ENCODE measurements around the gene TASOR. TPM values are rescaled to one million over a fixed set of nuclear protein-coding genes. Genes with fewer than 3 reads are reported as not detected.

The TASOR gene
- total RNA-seq (2021; fragmentation: NEBNext Ultra II Directional; extraction: Animal tissue kit (Norgen Biotek cat#: 25700)) (40.1 and 45.5 TPM in 2 replicates), polyA plus RNA-seq (2011; rRNA removed) (7.8 and 12.2 TPM in 2 replicates), polyA minus RNA-seq (2011; rRNA and poly(A)+ RNA removed) (31.3 and 54.6 TPM in 2 replicates)
- 15.6 TPM for polyA plus RNA-seq (2011; cell fraction: cytosol; rRNA removed)
- polyA plus RNA-seq (2011; cell fraction: nucleus; rRNA removed): 8.8 TPM
- polyA plus RNA-seq (2012, experiment 1 of 2): 13.4 to 23.7 TPM (median 17.5 TPM) in 4 replicates
- polyA plus RNA-seq (2012, experiment 2 of 2): 2.5 TPM
- 17.7 TPM for polyA plus RNA-seq (2013, experiment 1 of 2)
- 16.4 TPM for polyA plus RNA-seq (2013, experiment 2 of 2)
- 33.1 TPM for polyA minus RNA-seq (2011; cell fraction: cytosol; rRNA and poly(A)+ RNA removed)
- polyA minus RNA-seq (2011; cell fraction: nucleus; rRNA and poly(A)+ RNA removed): 49.3 TPM
- long read RNA-seq, experiment 1, full-length matches to known transcripts: 4 of 19 reads
- long read RNA-seq, experiment 1, partial matches to known transcripts: 8 of 19 reads
- long read RNA-seq, experiment 1, other reads (novel, unspliced or antisense): 7 of 19 reads
- long read RNA-seq, experiment 2, full-length matches to known transcripts: 1 of 1 reads
- long read RNA-seq, experiment 2, partial matches to known transcripts: 0 of 1 reads
- long read RNA-seq, experiment 2, other reads (novel, unspliced or antisense): 0 of 1 reads

- H3K23ac ChIP-seq (ENCODE audit: insufficient read length): peak within 1 kb of the TSS; percentile 28
- no peak for FAIRE-seq
- peaks cover 0 to 2% (median 1%) of the 10 kb centered on the region in 4 experiments; a peak in 3 of 7 replicates for H3K4me1 ChIP-seq (replicated peaks in 1 of 4; ENCODE audit: control insufficient read depth in 3 of 4, insufficient read depth in 4 of 4, low read length in 3 of 4)
- H2BK120ac ChIP-seq (replicated peaks; ENCODE audit: low read depth, low read length): peak within 1 kb of the TSS; percentile 90
- no peaks in the 10 kb centered on the region for H4K20me1 ChIP-seq (replicated peaks in 1 of 2; ENCODE audit: control insufficient read depth in 1 of 2, insufficient read depth in 2 of 2, low read length in 2 of 2)
- H3K27ac ChIP-seq (ENCODE audit: low read depth, low read length): peak within 1 kb of the TSS; percentile 96
- H2AK5ac ChIP-seq (ENCODE audit: low read depth, low read length): no peak within 1 kb of the TSS
- H2BK15ac ChIP-seq (ENCODE audit: low read length): no peak within 1 kb of the TSS
- H3K4me3 ChIP-seq (ENCODE audit: extremely low read depth in 1 of 4, insufficient read depth in 2 of 4, low read depth in 3 of 4, low read length in 4 of 4): peak within 1 kb of the TSS; percentile 79 to 94 (median 84)
- H3K4ac ChIP-seq (replicated peaks; ENCODE audit: insufficient read length, low read depth, low read length): peak within 1 kb of the TSS; percentile 94
- H2BK5ac ChIP-seq (ENCODE audit: low read depth, low read length): peak within 1 kb of the TSS; percentile 92
- peaks cover 0 to 39% of the 10 kb centered on the region in 2 experiments; a peak in 2 of 4 replicates for H3K79me2 ChIP-seq (ENCODE audit: control insufficient read depth in 1 of 2, insufficient read depth in 2 of 2, low read length in 2 of 2)
- H2BK20ac ChIP-seq (ENCODE audit: low read length): 0 out of 2 replicates have a peak within 1 kb of the TSS, but pooled peaks have one; percentile 41
- H3K23me2 ChIP-seq (ENCODE audit: low read depth, low read length): peaks cover 3% of the 10 kb centered on the region
- peaks cover 4 to 18% (median 14%) of the 10 kb centered on the region in 4 experiments for H3K27me3 ChIP-seq (replicated peaks in 1 of 4; ENCODE audit: control insufficient read depth in 3 of 4, extremely low read depth in 1 of 4, insufficient read depth in 3 of 4, low read length in 3 of 4)
- ChIA-PET CTCF (ENCODE audit: partially characterized antibody) (interaction anchor here (1.3 kb wide), 1 partner anchor 323 kb away, joined by 3 read pairs; no protein-coding TSS in a partner anchor), POLR2A (ENCODE audit: partially characterized antibody) (interaction anchor here (0.7 to 3.0 kb wide), 8 partner anchors 9 to 325 kb away, joined by 3 to 14 read pairs (median 6); partner anchors contain the start of gene CCDC66)
- peak within 1 kb of the TSS; percentile 70 to 87 for H3K4me2 ChIP-seq (ENCODE audit: insufficient read depth in 1 of 2, low read depth in 2 of 2, low read length in 2 of 2)
- peak within 1 kb of the TSS; percentile 95 for H3K56ac ChIP-seq (replicated peaks; ENCODE audit: insufficient read length, low read depth, low read length)
- H3K9me3 ChIP-seq (ENCODE audit: insufficient read depth in 2 of 2, low read depth in 1 of 2, low read length in 1 of 2): peaks cover 5 to 11% of the 10 kb centered on the region in 2 experiments; a peak in 3 of 4 replicates
- peaks cover 0 to 6% (median 2%) of the 10 kb centered on the region in 4 experiments; a peak in 3 of 8 replicates for H3K36me3 ChIP-seq (ENCODE audit: control insufficient read depth in 2 of 4, insufficient read depth in 4 of 4, low read length in 3 of 4)
- H3K18ac ChIP-seq (ENCODE audit: extremely low read depth, low read length): peak within 1 kb of the TSS; percentile 93
- 48% methylated on average over 26 of the region's 68 CpGs; no CpG with 5 or more reads in 1 of the 2 experiments for WGBS, 2 experiments (ENCODE audit: extremely low coverage in 1 of 2, insufficient coverage in 1 of 2, insufficient read length in 1 of 2, insufficient replicate concordance in 2 of 2, low coverage in 1 of 2, low lambda C conversion rate in 2 of 2, missing lambda C conversion rate in 1 of 2)
- peak within 1 kb of the TSS; percentile 99 for H3K14ac ChIP-seq (ENCODE audit: insufficient read length)
- H4K8ac ChIP-seq (ENCODE audit: extremely low read depth, insufficient read depth, low read length): peak within 1 kb of the TSS; percentile 100
- no peaks in the 10 kb centered on the region; the same call in 1 of the 2 replicates for H3K79me1 ChIP-seq (ENCODE audit: low read depth, low read length)
- DNase-seq (ENCODE audit: low read depth in 1 of 2, low spot score in 2 of 2): peak; percentile 33 to 90
- peak within 1 kb of the TSS; percentile 98 for H4K5ac ChIP-seq (ENCODE audit: insufficient read length, low read depth, low read length)
- H4K91ac ChIP-seq (replicated peaks; ENCODE audit: insufficient read length, low read length): peak within 1 kb of the TSS; percentile 99
- H2AFZ ChIP-seq (ENCODE audit: low read length): no peak within 1 kb of the TSS; the same call in 1 of the 2 replicates
- peak within 1 kb of the TSS; percentile 85 to 93 (median 90) for H3K9ac ChIP-seq (replicated peaks in 1 of 4; ENCODE audit: extremely low read depth in 1 of 4, low read depth in 3 of 4, low read length in 3 of 4)
- H2BK12ac ChIP-seq (ENCODE audit: low read depth, low read length): peak within 1 kb of the TSS; percentile 54; the same call in 1 of the 2 replicates
- TF ChIP-seq SP2 (IDR thresholded peaks at IDR 0.05; ENCODE audit: low read length) (no peak), GTF2F1 (IDR thresholded peaks at IDR 0.05; ENCODE audit: borderline replicate concordance, low read depth, low read length) (peak; percentile 44; the same call in 1 of the 2 replicates), MAX (IDR thresholded peaks at IDR 0.05) (peak; percentile 99), CTBP2 (IDR thresholded peaks at IDR 0.05; ENCODE audit: borderline replicate concordance, insufficient read depth, insufficient read length, low read length) (no peak), KDM4A (IDR thresholded peaks at IDR 0.05; ENCODE audit: low read depth, low read length, severe bottlenecking) (peak; percentile 50), KDM5A (IDR thresholded peaks at IDR 0.05; ENCODE audit: low read length) (no peak), SIRT6 (IDR thresholded peaks at IDR 0.05; ENCODE audit: low read length) (no peak), POLR2AphosphoS5 (IDR thresholded peaks at IDR 0.05; ENCODE audit: low read depth, low read length) (no peak; the same call in 1 of the 2 replicates)
Measured at GRCh38 chr3:56683122-56683817, at the start of gene TASOR. Gene TASOR, minus strand, starts transcription at chr3:56683265. Its CDS starts 259 bp downstream, at chr3:56683006.

Data from H1 (cell line).